Measurements from ENCODE around the gene TBC1D22A.

TBC1D22A gene

GRCh38 chr22:47091921-47092700 is 329.7 kb downstream of the TBC1D22A start:
- DNase-seq, result no peak

- DNase-seq, result no peak
These were observed 330.5 kb downstream of the TBC1D22A start for GRCh38 chr22:47092896-47093311.

- no peak for DNase-seq
These were observed 331.3 kb downstream of the TBC1D22A start for GRCh38 chr22:47093720-47094119.

GRCh38 chr22:47094861-47095330 is 332.4 kb downstream of the TBC1D22A start:
- no peak for DNase-seq

GRCh38 chr22:47095395-47096122 is 333.1 kb downstream of the TBC1D22A start:
- DNase-seq, result no peak

- DNase-seq, result no peak
These were observed 335.7 kb downstream of the TBC1D22A start for GRCh38 chr22:47098121-47098520.

- no peak for DNase-seq
These were observed 336.1 kb downstream of the TBC1D22A start for GRCh38 chr22:47098554-47098953.

- DNase-seq, result no peak
These were observed 337.6 kb downstream of the TBC1D22A start for GRCh38 chr22:47100019-47100418.

GRCh38 chr22:47100646-47101200 is 338.3 kb downstream of the TBC1D22A start:
- no peak for DNase-seq

- DNase-seq, result no peak
These were observed 339.0 kb downstream of the TBC1D22A start for GRCh38 chr22:47101321-47101885.

- DNase-seq, result no peak
These were observed 339.6 kb downstream of the TBC1D22A start for GRCh38 chr22:47102081-47102480.

GRCh38 chr22:47102648-47103047 is 340.2 kb downstream of the TBC1D22A start:
- no peak for DNase-seq

GRCh38 chr22:47105085-47105484 is 342.6 kb downstream of the TBC1D22A start:
- no peak for DNase-seq

- no peak for DNase-seq
These were observed 344.4 kb downstream of the TBC1D22A start for GRCh38 chr22:47106806-47107205.

- DNase-seq, result no peak
These were observed 345.0 kb downstream of the TBC1D22A start for GRCh38 chr22:47107431-47107830.

- DNase-seq, result no peak
These were observed 348.5 kb downstream of the TBC1D22A start for GRCh38 chr22:47110817-47111443.

GRCh38 chr22:47111626-47112581 is 349.5 kb downstream of the TBC1D22A start:
- DNase-seq, result no peak

GRCh38 chr22:47112582-47112965 is 350.1 kb downstream of the TBC1D22A start:
- DNase-seq, result no peak

GRCh38 chr22:47112994-47113852 is 350.8 kb downstream of the TBC1D22A start:
- DNase-seq, result no peak

GRCh38 chr22:47113853-47114415 is 351.5 kb downstream of the TBC1D22A start:
- no peak for DNase-seq

All from cortex of kidney (tissue), 1 donor.